Caco-2 (cell line): Measurements from ENCODE around the gene TFDP2. TPM values are rescaled to one million over a fixed set of nuclear protein-coding genes. Genes with fewer than 3 reads are reported as not detected.

Source experiments
- BruUV-seq: library from RNA; stranded (reverse); fragments of 400-500 nt; replicated peaks from 2 replicates; lab custom pipeline; 2021; lab: Mats Ljungman, UMichigan
- CTCF ChIA-PET: fragments of 300-600 bp; sonication (Branson Sonifier 250); formaldehyde crosslinking; loops from one replicate; lab custom pipeline; 2022; ENCODE audit warnings: antibody characterized with exemption; lab: Charles Lee
- POLR2A ChIA-PET: fragments of 300-600 bp; sonication (Branson Sonifier 250); formaldehyde crosslinking; loops from one replicate; lab custom pipeline; 2022; ENCODE audit warnings: antibody characterized with exemption; lab: Charles Lee
- DNase-seq, 2 experiments: peaks; one replicate each; pipeline versions ENCODE4 v3.0.0 to v3.0.0-alpha.2; 2020 to 2022
- H3K27me3 ChIP-seq: replicated peaks from 2 replicates; pipeline ENCODE4 v1.6.0; 2011; ENCODE audit warnings: low read length; ENCODE audit not compliant: control insufficient read depth, insufficient read depth
- H3K36me3 ChIP-seq: 2 replicates; pipeline ENCODE4 v1.5.1; 2011; ENCODE audit warnings: low read length; ENCODE audit not compliant: control insufficient read depth, insufficient read depth
- H3K4me1 ChIP-seq: fragments of 250-450 bp; sonication (Bioruptor Pico); 2 replicates; pipeline ENCODE4 v1.5.1; 2020; ENCODE audit warnings: mild to moderate bottlenecking
- H3K4me3 ChIP-seq: 2 replicates; pipeline ENCODE4 v1.5.1; 2011; ENCODE audit warnings: low read depth, mild to moderate bottlenecking, control low read depth, low read length
- H3K9me3 ChIP-seq: fragments of 250-450 bp; sonication (Bioruptor Pico); 2 replicates; pipeline ENCODE4 v1.5.1; 2020; ENCODE audit warnings: mild to moderate bottlenecking, moderate library complexity
- H3K27ac Mint-ChIP-seq: one replicate; pipeline ENCODE4 v1.8.0; 2022; ENCODE audit warnings: mixed read lengths; ENCODE audit not compliant: unreplicated experiment
- H3K27me3 Mint-ChIP-seq: one replicate; pipeline ENCODE4 v1.8.0; 2022; ENCODE audit warnings: mixed read lengths; ENCODE audit not compliant: insufficient read depth, unreplicated experiment
- H3K36me3 Mint-ChIP-seq: one replicate; pipeline ENCODE4 v1.8.0; 2022; ENCODE audit warnings: mild to moderate bottlenecking, mixed read lengths; ENCODE audit not compliant: insufficient read depth, unreplicated experiment
- H3K4me1 Mint-ChIP-seq: one replicate; pipeline ENCODE4 v1.8.0; 2022; ENCODE audit warnings: low read depth, mixed read lengths; ENCODE audit not compliant: unreplicated experiment
- H3K4me3 Mint-ChIP-seq: one replicate; pipeline ENCODE4 v1.8.0; 2022; ENCODE audit warnings: mild to moderate bottlenecking, moderate library complexity, mixed read lengths; ENCODE audit not compliant: unreplicated experiment
- H3K9me3 Mint-ChIP-seq: one replicate; pipeline ENCODE4 v1.8.0; 2022; ENCODE audit warnings: mixed read lengths; ENCODE audit not compliant: unreplicated experiment
- CTCF ChIP-seq, 2 experiments: fragments of 200-600 bp in 1 of 2; IDR thresholded peaks; 1 replicate in 1 of 2; 2 replicates in 1 of 2; pipeline versions ENCODE4 v1.5.1 to v1.8.0; 2011 to 2022; ENCODE audit warnings: antibody characterized with exemption in 1 of 2, control low read depth in 1 of 2, inconsistent platforms in 1 of 2, low read depth in 1 of 2, low read length in 1 of 2, mild to moderate bottlenecking in 1 of 2, moderate library complexity in 1 of 2; ENCODE audit not compliant: insufficient read depth in 1 of 2, severe bottlenecking in 1 of 2, unreplicated experiment in 1 of 2
- intact Hi-C: fragments of 100-400 bp; cut with micrococcal nuclease; formaldehyde crosslinking; loops from one replicate; pipeline ENCODE4 v1.10.0; 2022; ENCODE audit not compliant: unreplicated experiment
- total RNA-seq: library from RNA; stranded (reverse); gene quantifications from 2 replicates; pipeline ENCODE4 v1.2.3, GENCODE V29; 2022

The TFDP2 gene
- total RNA-seq, 1 experiment from 2014 or later = 38.6 TPM

- CTCF ChIA-PET = interaction anchor here (1.2 kb wide), 1 partner anchor 154 kb away, joined by 3 read pairs; no protein-coding TSS in a partner anchor
- Mint-ChIP-seq H3K36me3 (no peaks in the 10 kb centered on the region), H3K4me3 (no peak overlapping the region), H3K9me3 (no peaks in the 10 kb centered on the region), H3K27me3 (no peaks in the 10 kb centered on the region), H3K27ac (no peak overlapping the region), H3K4me1 (peaks cover 30% of the 10 kb centered on the region)
- no TSS peak for BruUV-seq
- intact Hi-C loops = loop anchor here (10.0 kb wide), 1 partner anchor 196 kb away; the partner anchor contains the start of gene GK5
- Histone ChIP-seq H3K27me3 (no peaks in the 10 kb centered on the region), H3K36me3 (no peaks in the 10 kb centered on the region), H3K9me3 (no peaks in the 10 kb centered on the region), H3K4me3 (no peak overlapping the region), H3K4me1 (peaks cover 14% of the 10 kb centered on the region)
- no peak for TF ChIP-seq CTCF (IDR thresholded peaks at IDR 0.05; ENCODE audit: insufficient read depth in 1 of 2, low read depth in 1 of 2, low read length in 1 of 2, severe bottlenecking in 1 of 2, unreplicated experiment in 1 of 2)
- DNase-seq = peak in 1 of 2 experiments; percentile 5
- POLR2A ChIA-PET = no interaction called here
These were observed 120.2 kb downstream of the TFDP2 start for GRCh38 chr3:142029052-142029642.

GRCh38 chr3:142028243-142028777, 121.0 kb downstream of the TFDP2 start:
- ChIA-PET POLR2A (no interaction called here), CTCF (interaction anchor here (0.6 to 1.2 kb wide), 3 partner anchors 12 to 153 kb away, joined by 3 read pairs; no protein-coding TSS in a partner anchor)
- Histone ChIP-seq H3K4me1 (peaks cover 14% of the 10 kb centered on the region), H3K36me3 (no peaks in the 10 kb centered on the region), H3K4me3 (peak overlapping the region; percentile 35), H3K27me3 (no peaks in the 10 kb centered on the region), H3K9me3 (no peaks in the 10 kb centered on the region)
- intact Hi-C loops = loop anchor here (10.0 kb wide), 1 partner anchor 196 kb away; the partner anchor contains the start of gene GK5
- no peak for TF ChIP-seq CTCF (IDR thresholded peaks at IDR 0.05; ENCODE audit: insufficient read depth in 1 of 2, low read depth in 1 of 2, low read length in 1 of 2, severe bottlenecking in 1 of 2, unreplicated experiment in 1 of 2)
- BruUV-seq = no TSS peak
- Mint-ChIP-seq H3K27me3 (no peaks in the 10 kb centered on the region), H3K4me1 (peaks cover 25% of the 10 kb centered on the region), H3K4me3 (peak overlapping the region; percentile 66), H3K9me3 (no peaks in the 10 kb centered on the region), H3K36me3 (no peaks in the 10 kb centered on the region), H3K27ac (no peak overlapping the region)
- peak in 1 of 2 experiments; percentile 23 for DNase-seq

- H3K4me3 Mint-ChIP-seq = peak overlapping the region; percentile 66
- no peaks in the 10 kb centered on the region for H3K27me3 Mint-ChIP-seq
- peak; percentile 44 to 63 for DNase-seq
- Histone ChIP-seq H3K36me3 (no peaks in the 10 kb centered on the region), H3K4me1 (peaks cover 14% of the 10 kb centered on the region), H3K4me3 (peak overlapping the region; percentile 35), H3K9me3 (no peaks in the 10 kb centered on the region), H3K27me3 (no peaks in the 10 kb centered on the region)
- no peaks in the 10 kb centered on the region for H3K36me3 Mint-ChIP-seq
- peaks cover 23% of the 10 kb centered on the region for H3K4me1 Mint-ChIP-seq
- ChIA-PET CTCF (interaction anchor here (0.6 to 1.2 kb wide), 3 partner anchors 13 to 153 kb away, joined by 3 read pairs; no protein-coding TSS in a partner anchor), POLR2A (no interaction called here)
- BruUV-seq = TSS peak; percentile 63
- no peaks in the 10 kb centered on the region for H3K9me3 Mint-ChIP-seq
- TF ChIP-seq CTCF (IDR thresholded peaks at IDR 0.05; ENCODE audit: insufficient read depth in 1 of 2, low read depth in 1 of 2, low read length in 1 of 2, severe bottlenecking in 1 of 2, unreplicated experiment in 1 of 2) = no peak
- H3K27ac Mint-ChIP-seq = peak overlapping the region; percentile 50
- intact Hi-C loops = loop anchor here (10.0 kb wide), 1 partner anchor 197 kb away; the partner anchor contains the start of gene GK5
These were observed 121.6 kb downstream of the TFDP2 start for GRCh38 chr3:142027735-142028134.
